ENCODE measurements around the gene PRPF40A. TPM values are rescaled to one million over a fixed set of nuclear protein-coding genes. Genes with fewer than 3 reads are reported as not detected.

PRPF40A gene
- total and polyA plus RNA-seq, 2 of the 13 experiments (the other 11 are each of a cell fraction or from before 2014, with no cell fraction given) = 146 to 207 TPM

GRCh38 chr2:152627351-152627957 is 89.8 kb downstream of the PRPF40A start:
- peak; percentile 42; the same call in 1 of the 3 replicates for ATAC-seq
- WGBS (ENCODE audit: low lambda C conversion rate) = 87% methylated on average over 1 of the region's 1 CpG
- Histone ChIP-seq H2AFZ (ENCODE audit: low read length) (no peak overlapping the region), H3K4me2 (ENCODE audit: low read depth, low read length) (no peak overlapping the region), H3K4me1 (ENCODE audit: insufficient read depth, low read length) (peaks cover 5% of the 10 kb centered on the region; the same call in 1 of the 2 replicates), H3K4me3 (replicated peaks in 1 of 3; ENCODE audit: insufficient read depth in 1 of 3, low read depth in 2 of 3, low read length in 3 of 3) (no peak overlapping the region), H3K36me3 (replicated peaks in 1 of 2; ENCODE audit: control insufficient read depth in 1 of 2, insufficient read depth in 2 of 2, low read length in 2 of 2) (peaks cover 36 to 78% of the 10 kb centered on the region in 2 experiments), H3K9me3 (ENCODE audit: low read length) (no peaks in the 10 kb centered on the region), H3K9ac (ENCODE audit: insufficient read depth, low read depth, low read length) (no peak overlapping the region), H3K79me2 (ENCODE audit: insufficient read depth, low read length) (no peaks in the 10 kb centered on the region), H3K27me3 (ENCODE audit: control insufficient read depth in 1 of 2, insufficient read depth in 2 of 2, low read length in 2 of 2) (no peaks in the 10 kb centered on the region), H4K20me1 (ENCODE audit: insufficient read depth, low read length) (no peaks in the 10 kb centered on the region), H3K27ac (ENCODE audit: extremely low read length, insufficient read depth, low read length) (no peak overlapping the region)
- no peak for FAIRE-seq
- POLR2A ChIA-PET = no interaction called here
- TF ChIP-seq ZNF451 (CRISPR knock-in tag; IDR thresholded peaks at IDR 0.05) = no peak
- no peak for TF ChIP-seq ASH2L (IDR thresholded peaks at IDR 0.05; ENCODE audit: insufficient read length, low read depth, low read length)
- TF ChIP-seq SMC3 (IDR thresholded peaks at IDR 0.05; ENCODE audit: low read length) = peak; percentile 45; the same call in 1 of the 2 replicates
- no peak for TF ChIP-seq EZH2 (conservative IDR thresholded peaks at IDR 0.05; ENCODE audit: low read depth, low read length)
- no peak for TF ChIP-seq GRHL1 (CRISPR knock-in tag; conservative IDR thresholded peaks at IDR 0.05)
- no peak for TF ChIP-seq NR2F1 (CRISPR knock-in tag; IDR thresholded peaks at IDR 0.05)
- no peak for TF ChIP-seq ZNF24 (IDR thresholded peaks at IDR 0.05)
- no peak for TF ChIP-seq SIN3A (IDR thresholded peaks at IDR 0.05; ENCODE audit: borderline replicate concordance, low read depth, low read length)
- TF ChIP-seq ZNF292 (CRISPR knock-in tag; IDR thresholded peaks at IDR 0.05; ENCODE audit: borderline replicate concordance, low read depth) = no peak
- no peak for TF ChIP-seq CENPBD1 (CRISPR knock-in tag; IDR thresholded peaks at IDR 0.05; ENCODE audit: borderline replicate concordance, low read depth)
- TF ChIP-seq STAG1 (CRISPR knock-in tag; IDR thresholded peaks at IDR 0.05) = peak; percentile 75
- no peak for TF ChIP-seq RARG (CRISPR knock-in tag; IDR thresholded peaks at IDR 0.05; ENCODE audit: low read depth)
- TF ChIP-seq CTCF (CRISPR knock-in tag; IDR thresholded peaks at IDR 0.05) = peak; percentile 46
- TF ChIP-seq PITX1 (CRISPR knock-in tag; IDR thresholded peaks at IDR 0.05) = no peak
- TF ChIP-seq JARID2 (CRISPR knock-in tag; IDR thresholded peaks at IDR 0.05; ENCODE audit: insufficient replicate concordance) = no peak
- no peak for TF ChIP-seq ZNF256 (CRISPR knock-in tag; conservative IDR thresholded peaks at IDR 0.05)
- BruUV-seq (replicated peaks) = no TSS peak
- intact Hi-C loops (cut with micrococcal nuclease; ENCODE audit: unreplicated experiment) (loop anchor here (2.0 kb wide), 2 partner anchors 293 to 437 kb away; partner anchors contain the start of gene FMNL2), in situ Hi-C loops (cut with HindIII; ENCODE audit: extremely low pct_ligation_motif_present, low pct_unique_long_range_greater_than_20kb) (no loop called here)
- no peak for DNase-seq (ENCODE audit: low spot score)
- CTCF ChIA-PET (ENCODE audit: low intra/inter-chr PET ratio, low total read pairs) = interaction anchor here (0.7 kb wide), 1 partner anchor 438 kb away, joined by 3 read pairs; no protein-coding TSS in a partner anchor

Data from HepG2 (cell line).